HepG2 (cell line): ENCODE data around the gene ZBTB7B. TPM values are rescaled to one million over a fixed set of nuclear protein-coding genes. Genes with fewer than 3 reads are reported as not detected.
A peak's percentile ranks its signal among the peaks of the same experiment; 100 is the strongest.

ENCODE experiments used
- ATAC-seq: fragments of 200-7000 bp; cut with Tn5 transposase; 3 replicates; pipeline ENCODE4 v1.9.1; 2020; ENCODE audit warnings: mild to moderate bottlenecking, moderate library complexity
- BruUV-seq: library from RNA; stranded (reverse); fragments of 400-500 nt; replicated peaks from 2 replicates; lab custom pipeline; 2021; lab: Mats Ljungman, UMichigan
- CTCF ChIA-PET: fragments of 300-600 bp; formaldehyde crosslinking; extraction: SDS; loops from one replicate; lab custom pipeline; 2021; ENCODE audit warnings: low total read pairs, inconsistent platforms, low intra/inter-chr PET ratio; lab: Yijun Ruan, JAX
- POLR2A ChIA-PET: fragments of 350-600 bp; sonication (Branson Sonifier 250); formaldehyde crosslinking; loops from one replicate; lab custom pipeline; 2020; ENCODE audit warnings: antibody characterized with exemption, inconsistent platforms; lab: Yijun Ruan, JAX
- DNase-seq: peaks from one replicate; pipeline ENCODE4 v3.0.0-alpha.2; 2015; ENCODE audit warnings: low spot score
- FAIRE-seq: peaks from 3 replicates; lab custom pipeline; 2011; peaks lifted over from hg19 to GRCh38; lab: Jason Lieb, UNC
- H2AFZ ChIP-seq: one replicate; pipeline ENCODE4 v1.6.1; 2011; ENCODE audit warnings: low read length, inconsistent platforms
- H3K27ac ChIP-seq: fragments of 300-600 bp; 3 replicates; pipeline ENCODE4 v1.8.0; 2011; ENCODE audit warnings: mixed run types, mild to moderate bottlenecking, mixed read lengths, low read length, inconsistent platforms; ENCODE audit not compliant: insufficient read depth; ENCODE audit errors: extremely low read length
- H3K27me3 ChIP-seq, 2 experiments: fragments of 200-600 bp in 1 of 2; 2 replicates in 1 of 2; 3 replicates in 1 of 2; pipeline versions ENCODE4 v1.6.0 to v1.8.0; 2011; ENCODE audit warnings: low read length in 2 of 2, mild to moderate bottlenecking in 2 of 2, moderate library complexity in 2 of 2, inconsistent platforms in 1 of 2; ENCODE audit not compliant: insufficient read depth in 2 of 2, control insufficient read depth in 1 of 2
- H3K36me3 ChIP-seq, 2 experiments: fragments of 200-600 bp in 1 of 2; replicated peaks in 1 of 2; 2 replicates in 1 of 2; 3 replicates in 1 of 2; pipeline versions ENCODE4 v1.5.1 to v1.8.0; 2011; ENCODE audit warnings: low read length in 2 of 2, inconsistent platforms in 1 of 2; ENCODE audit not compliant: insufficient read depth in 2 of 2, control insufficient read depth in 1 of 2
- H3K4me1 ChIP-seq: 2 replicates; pipeline ENCODE4 v1.5.1; 2012; ENCODE audit warnings: low read length, inconsistent platforms; ENCODE audit not compliant: insufficient read depth
- H3K4me2 ChIP-seq: 2 replicates; pipeline ENCODE4 v1.6.0; 2011; ENCODE audit warnings: low read depth, low read length, inconsistent platforms
- H3K4me3 ChIP-seq, 3 experiments: fragments of 200-600 bp in 1 of 3; sonication (generic), shearing (Covaris generic) in 1 of 3; replicated peaks in 1 of 3; 2 replicates each; pipeline ENCODE4 v1.5.1; 2011 to 2016; ENCODE audit warnings: low read length in 3 of 3, inconsistent platforms in 2 of 3, low read depth in 2 of 3, mild to moderate bottlenecking in 2 of 3, control low read depth in 1 of 3, mixed read lengths in 1 of 3; ENCODE audit not compliant: insufficient read depth in 1 of 3
- H3K79me2 ChIP-seq: one replicate; pipeline ENCODE4 v1.6.1; 2011; ENCODE audit warnings: low read length, inconsistent platforms; ENCODE audit not compliant: insufficient read depth
- H3K9ac ChIP-seq: 2 replicates; pipeline ENCODE4 v1.6.0; 2011; ENCODE audit warnings: mild to moderate bottlenecking, low read depth, low read length, inconsistent platforms; ENCODE audit not compliant: insufficient read depth
- H3K9me3 ChIP-seq: 2 replicates; pipeline ENCODE4 v1.5.1; 2012; ENCODE audit warnings: mild to moderate bottlenecking, low read length
- H4K20me1 ChIP-seq: 2 replicates; pipeline ENCODE4 v1.6.0; 2011; ENCODE audit warnings: inconsistent platforms, mild to moderate bottlenecking, low read length, moderate library complexity; ENCODE audit not compliant: insufficient read depth
- CAMTA2 ChIP-seq: sonication (generic); formaldehyde crosslinking; IDR thresholded peaks from 2 replicates; pipeline ENCODE4 v1.4.0; 2020; ENCODE audit warnings: mild to moderate bottlenecking, missing genetic modification reagents, borderline replicate concordance
- KDM1A ChIP-seq: IDR thresholded peaks from 2 replicates; pipeline ENCODE4 v1.6.1; 2016; ENCODE audit warnings: missing compliant biosample characterization
- KMT2A ChIP-seq: sonication (generic); formaldehyde crosslinking; IDR thresholded peaks from 2 replicates; pipeline ENCODE4 v1.4.0; 2020; ENCODE audit warnings: missing genetic modification reagents
- NFE2L2 ChIP-seq: fragments of 150-350 bp; IDR thresholded peaks from 2 replicates; pipeline ENCODE4 v1.6.1; 2014; ENCODE audit warnings: low read length
- RNF219 ChIP-seq: sonication (generic); formaldehyde crosslinking; IDR thresholded peaks from 2 replicates; pipeline ENCODE4 v1.5.0; 2020; ENCODE audit warnings: mild to moderate bottlenecking, missing genetic modification reagents
- SNAI1 ChIP-seq: sonication (generic); formaldehyde crosslinking; IDR thresholded peaks from 2 replicates; pipeline ENCODE4 v1.5.0; 2020; ENCODE audit warnings: mild to moderate bottlenecking, missing genetic modification reagents, borderline replicate concordance
- TARDBP ChIP-seq: sonication (generic); formaldehyde crosslinking; IDR thresholded peaks from 2 replicates; pipeline ENCODE4 v1.8.0; 2022; ENCODE audit warnings: mild to moderate bottlenecking, missing genetic modification reagents
- TEF ChIP-seq: sonication (generic); formaldehyde crosslinking; IDR thresholded peaks from 2 replicates; pipeline ENCODE4 v1.5.0; 2020; ENCODE audit warnings: missing genetic modification reagents
- ZBTB44 ChIP-seq: sonication (generic); formaldehyde crosslinking; IDR thresholded peaks from 2 replicates; pipeline ENCODE4 v1.4.0; 2020; ENCODE audit warnings: missing genetic modification reagents
- ZNF138 ChIP-seq: sonication (generic); formaldehyde crosslinking; IDR thresholded peaks from 2 replicates; pipeline ENCODE4 v1.5.0; 2020; ENCODE audit warnings: mild to moderate bottlenecking, low read depth, missing genetic modification reagents
- ZNF20 ChIP-seq: sonication (generic); formaldehyde crosslinking; IDR thresholded peaks from 2 replicates; pipeline ENCODE4 v1.4.0; 2020; ENCODE audit warnings: mild to moderate bottlenecking, moderate library complexity, missing genetic modification reagents
- ZNF331 ChIP-seq: sonication (generic); formaldehyde crosslinking; IDR thresholded peaks from 2 replicates; pipeline ENCODE4 v1.4.0; 2020; ENCODE audit warnings: missing genetic modification reagents
- ZNF446 ChIP-seq: sonication (generic); formaldehyde crosslinking; IDR thresholded peaks from 2 replicates; pipeline ENCODE4 v1.5.0; 2020; ENCODE audit warnings: mild to moderate bottlenecking, missing genetic modification reagents
- ZNF619 ChIP-seq: sonication (generic); formaldehyde crosslinking; IDR thresholded peaks from 2 replicates; pipeline ENCODE4 v1.4.0; 2020; ENCODE audit warnings: mild to moderate bottlenecking, missing genetic modification reagents
- ZNF629 ChIP-seq: sonication (generic); formaldehyde crosslinking; conservative IDR thresholded peaks from 2 replicates; pipeline ENCODE4 v1.5.0; 2020; ENCODE audit warnings: missing genetic modification reagents
- ZNF800 ChIP-seq: sonication (generic); formaldehyde crosslinking; IDR thresholded peaks from 2 replicates; pipeline ENCODE4 v1.4.0; 2020; ENCODE audit warnings: missing genetic modification reagents
- WGBS: methylation state at CpG from one replicate; pipeline ENCODE4 v1.1.6; 2017; ENCODE audit warnings: low lambda C conversion rate; 5-methylcytosine and 5-hydroxymethylcytosine counted together
- in situ Hi-C: cut with HindIII; loops from 2 replicates; pipeline ENCODE4 v1.10.0; 2017; ENCODE audit warnings: low pct_unique_long_range_greater_than_20kb; ENCODE audit not compliant: extremely low pct_ligation_motif_present
- intact Hi-C: fragments of 100-400 bp; cut with micrococcal nuclease; formaldehyde crosslinking; loops from one replicate; pipeline ENCODE4 v1.10.0; 2022; ENCODE audit not compliant: unreplicated experiment
- polyA plus RNA-seq, 8 experiments: library from polyadenylated mRNA; depleted of rRNA in 3 of 8; stranded (reverse) in 7 of 8; unstranded in 1 of 8; fragments of >200 nt; fragmentation: Illumina TruSeq in 4 of 8; extraction: Trizol in 4 of 8; gene quantifications; 2 replicates each; pipeline versions ENCODE4 v1.2.1 to v1.2.3, GENCODE V29; 2011 to 2016; ENCODE audit warnings: low read depth in 4 of 8, missing spikeins in 1 of 8, mixed read lengths in 1 of 8; ENCODE audit not compliant: insufficient read depth in 1 of 8
- total RNA-seq, 5 experiments: library from RNA; depleted of rRNA; stranded (reverse); fragments of >200 nt; fragmentation: Illumina TruSeq; extraction: Trizol; gene quantifications; 2 replicates each; pipeline ENCODE4 v1.2.3, GENCODE V29; 2016; ENCODE audit warnings: low read depth in 1 of 5

The ZBTB7B gene
- total and polyA plus RNA-seq, 2 of the 13 experiments (the other 11 are each of a cell fraction or from before 2014, with no cell fraction given), result 15.5 to 17.5 TPM

GRCh38 chr1:154972213-154972516 is 30.4 kb upstream of the ZBTB7B start (continued):
- TF ChIP-seq ZBTB44 (CRISPR knock-in tag), result no peak
- no peak for TF ChIP-seq ZNF800 (CRISPR knock-in tag)
- no peak for TF ChIP-seq KDM1A (CRISPR knock-in tag)
- no peak for TF ChIP-seq ZNF20 (CRISPR knock-in tag)
- TF ChIP-seq TARDBP (CRISPR knock-in tag), result 0 out of 2 replicates have a peak, but pooled peaks have one; percentile 38
- TF ChIP-seq, all 625 proteins: peak for 5

- FAIRE-seq (peak; percentile 94), DNase-seq (peak; percentile 95), ATAC-seq (peak; percentile 41)
- H3K27ac ChIP-seq, result peak overlapping the region; percentile 100
- peak overlapping the region; percentile 100 for H3K4me2 ChIP-seq
- peaks cover 69% of the 10 kb centered on the region for H3K79me2 ChIP-seq
- H2AFZ ChIP-seq, result no peak overlapping the region
- H3K9ac ChIP-seq, result peak overlapping the region; percentile 98
- H3K27me3 ChIP-seq, result no peaks in the 10 kb centered on the region; a peak in 1 of 5 replicates
- H4K20me1 ChIP-seq, result no peaks in the 10 kb centered on the region
- WGBS, result 2% methylated on average over 18 of the region's 18 CpGs
- intact Hi-C loops (loop anchor here (1.0 to 2.0 kb wide), 2 partner anchors 16 to 28 kb away; partner anchors contain the start of gene PBXIP1), in situ Hi-C loops (no loop called here)
- H3K4me1 ChIP-seq, result peaks cover 70% of the 10 kb centered on the region
- POLR2A ChIA-PET, result interaction anchor here (0.7 to 6.6 kb wide), 25 partner anchors 11 to 753 kb away, joined by 3 to 148 read pairs (median 9); partner anchors contain the start of genes ADAM15, FLAD1, LENEP and PBXIP1
- BruUV-seq, result TSS peak; percentile 86
- peak overlapping the region; percentile 65 to 84 (median 70) for H3K4me3 ChIP-seq
- H3K36me3 ChIP-seq, result peaks cover 5 to 17% of the 10 kb centered on the region in 2 experiments; a peak in 4 of 5 replicates
- CTCF ChIA-PET, result interaction anchor here (1.0 kb wide), 1 partner anchor 10 kb away, joined by 3 read pairs; no protein-coding TSS in a partner anchor
- H3K9me3 ChIP-seq, result no peaks in the 10 kb centered on the region
- TF ChIP-seq KMT2A (CRISPR knock-in tag), result no peak
- TF ChIP-seq ZNF138, result no peak
- TF ChIP-seq ZNF331 (CRISPR knock-in tag), result peak; percentile 66
- TF ChIP-seq ZNF629, result no peak
- TF ChIP-seq ZNF619 (CRISPR knock-in tag), result no peak
- no peak for TF ChIP-seq CAMTA2
- no peak for TF ChIP-seq NFE2L2
- TF ChIP-seq TEF (CRISPR knock-in tag), result no peak
- 0 out of 2 replicates have a peak, but pooled peaks have one; percentile 57 for TF ChIP-seq SNAI1 (CRISPR knock-in tag)
- no peak for TF ChIP-seq RNF219
- TF ChIP-seq ZNF446 (CRISPR knock-in tag), result no peak
These were observed 29.9 kb upstream of the ZBTB7B start for GRCh38 chr1:154972517-154973343.
